Rectal smooth muscle tissue (tissue), 1 donor: ENCODE results near the gene TUBB.

Experiments used
- H3K27ac ChIP-seq: one replicate; pipeline ENCODE4 v1.7.0; 2013; ENCODE audit warnings: low read depth, low read length, inconsistent platforms
- H3K27me3 ChIP-seq: one replicate; pipeline ENCODE4 v1.7.0; 2013; ENCODE audit warnings: low read length; ENCODE audit not compliant: control insufficient read depth, insufficient read depth
- H3K36me3 ChIP-seq: one replicate; pipeline ENCODE4 v1.7.0; 2013; ENCODE audit warnings: low read length; ENCODE audit not compliant: control insufficient read depth, insufficient read depth
- H3K4me1 ChIP-seq: one replicate; pipeline ENCODE4 v1.7.0; 2013; ENCODE audit warnings: low read length; ENCODE audit not compliant: control insufficient read depth, insufficient read depth
- H3K4me3 ChIP-seq: one replicate; pipeline ENCODE4 v1.7.0; 2013; ENCODE audit warnings: low read length
- H3K9ac ChIP-seq: one replicate; pipeline ENCODE4 v1.7.0; 2013; ENCODE audit warnings: low read length

The TUBB gene

DNA sequence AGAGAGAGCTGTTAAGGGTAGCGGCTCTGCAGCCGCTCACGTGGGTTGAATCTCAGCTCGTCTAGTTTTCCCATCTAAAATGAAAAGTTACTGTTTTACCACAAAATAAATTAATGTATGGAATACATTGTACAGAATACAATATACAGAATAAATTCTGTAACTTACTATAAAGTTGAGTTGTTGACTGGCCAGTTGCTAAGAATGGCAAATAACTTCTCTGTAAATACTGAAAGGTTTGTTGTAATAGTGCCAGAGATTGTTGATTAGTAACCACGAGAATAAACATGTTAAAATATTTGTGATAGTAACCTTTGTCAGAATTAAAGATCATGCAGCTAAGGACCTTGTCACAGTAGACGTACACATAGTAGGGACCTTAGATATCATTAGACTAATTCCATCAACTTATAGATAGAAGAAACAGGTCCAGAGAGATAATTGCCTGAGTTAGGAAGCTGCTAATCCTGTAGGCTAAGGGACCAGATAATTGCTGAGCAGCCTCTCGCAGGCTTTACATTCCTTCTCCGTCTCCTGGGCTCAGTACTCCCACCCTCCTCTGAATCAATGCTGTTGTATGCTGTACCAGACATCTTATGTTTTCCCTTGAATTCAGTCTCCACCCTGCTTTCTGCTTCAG is 28.8 kb upstream of the TUBB start:
- peak overlapping the region; percentile 40 for H3K4me3 ChIP-seq
- no peak overlapping the region for H3K9ac ChIP-seq
- no peaks in the 10 kb centered on the region for H3K27me3 ChIP-seq
- peaks cover 33% of the 10 kb centered on the region for H3K4me1 ChIP-seq
- H3K36me3 ChIP-seq = no peaks in the 10 kb centered on the region
- peak overlapping the region; percentile 99 for H3K27ac ChIP-seq

GRCh38 chr6:30696432-30696831 is 23.7 kb upstream of the TUBB start:
- no peaks in the 10 kb centered on the region for H3K36me3 ChIP-seq
- H3K4me1 ChIP-seq = peaks cover 2% of the 10 kb centered on the region
- no peak overlapping the region for H3K27ac ChIP-seq
- no peaks in the 10 kb centered on the region for H3K27me3 ChIP-seq
- no peak overlapping the region for H3K4me3 ChIP-seq
- no peak overlapping the region for H3K9ac ChIP-seq

- Histone ChIP-seq H3K9ac (no peak overlapping the region), H3K4me3 (no peak overlapping the region), H3K36me3 (peaks cover 5% of the 10 kb centered on the region), H3K27me3 (no peaks in the 10 kb centered on the region), H3K27ac (no peak overlapping the region), H3K4me1 (no peaks in the 10 kb centered on the region)
Observed at GRCh38 chr6:30700340-30700739, 19.8 kb upstream of the TUBB start.

- no peak overlapping the region for H3K4me3 ChIP-seq
- no peak overlapping the region for H3K9ac ChIP-seq
- H3K4me1 ChIP-seq = no peaks in the 10 kb centered on the region
- no peaks in the 10 kb centered on the region for H3K27me3 ChIP-seq
- H3K27ac ChIP-seq = no peak overlapping the region
- H3K36me3 ChIP-seq = peaks cover 8% of the 10 kb centered on the region
Observed at GRCh38 chr6:30703011-30703410, 17.1 kb upstream of the TUBB start.

DNA sequence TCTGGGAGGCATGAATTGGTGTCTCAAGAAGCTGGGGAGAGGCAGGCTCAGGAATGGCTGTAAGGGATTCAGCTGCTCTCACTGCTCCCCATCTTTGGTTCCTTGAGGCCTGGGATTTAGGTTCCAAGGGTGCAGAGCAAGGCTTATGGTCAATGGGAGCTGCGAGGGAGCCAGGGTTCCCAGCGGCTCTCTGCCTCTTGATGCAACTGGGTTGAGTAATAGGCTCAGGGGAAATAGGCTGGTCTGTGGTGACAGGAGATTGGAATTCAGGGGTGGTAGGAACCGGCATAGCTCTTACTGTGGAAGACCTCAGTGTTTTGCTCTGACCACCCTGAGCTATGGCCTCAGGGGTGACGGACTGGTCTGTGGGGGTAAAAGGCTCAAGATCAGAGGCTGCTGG is 16.3 kb upstream of the TUBB start:
- H3K4me3 ChIP-seq = no peak overlapping the region
- no peaks in the 10 kb centered on the region for H3K4me1 ChIP-seq
- H3K27ac ChIP-seq = no peak overlapping the region
- H3K9ac ChIP-seq = no peak overlapping the region
- no peaks in the 10 kb centered on the region for H3K27me3 ChIP-seq
- H3K36me3 ChIP-seq = peaks cover 11% of the 10 kb centered on the region

DNA sequence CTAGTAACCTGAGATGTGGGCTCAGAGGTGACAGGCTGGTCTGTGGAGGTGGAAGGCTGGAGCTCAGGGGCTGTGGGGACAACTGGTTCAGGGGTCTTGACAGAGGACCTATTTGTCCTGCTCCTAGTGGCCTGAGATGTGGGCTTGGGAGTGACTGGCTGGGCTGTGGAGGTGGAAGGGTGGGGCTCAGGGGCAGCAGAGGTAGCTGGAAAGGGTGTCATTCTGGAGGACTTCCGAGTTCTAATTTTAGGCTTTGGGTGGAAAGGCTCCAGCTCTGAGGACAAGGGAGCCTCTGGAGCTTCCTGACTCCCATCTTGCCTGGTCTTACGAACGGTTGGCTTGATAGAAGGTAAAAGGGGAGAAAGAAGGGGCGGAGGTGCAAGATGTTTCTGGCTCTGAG is 14.5 kb upstream of the TUBB start:
- Histone ChIP-seq H3K4me1 (no peaks in the 10 kb centered on the region), H3K27ac (no peak overlapping the region), H3K9ac (no peak overlapping the region), H3K27me3 (no peaks in the 10 kb centered on the region), H3K36me3 (peaks cover 11% of the 10 kb centered on the region), H3K4me3 (no peak overlapping the region)

DNA sequence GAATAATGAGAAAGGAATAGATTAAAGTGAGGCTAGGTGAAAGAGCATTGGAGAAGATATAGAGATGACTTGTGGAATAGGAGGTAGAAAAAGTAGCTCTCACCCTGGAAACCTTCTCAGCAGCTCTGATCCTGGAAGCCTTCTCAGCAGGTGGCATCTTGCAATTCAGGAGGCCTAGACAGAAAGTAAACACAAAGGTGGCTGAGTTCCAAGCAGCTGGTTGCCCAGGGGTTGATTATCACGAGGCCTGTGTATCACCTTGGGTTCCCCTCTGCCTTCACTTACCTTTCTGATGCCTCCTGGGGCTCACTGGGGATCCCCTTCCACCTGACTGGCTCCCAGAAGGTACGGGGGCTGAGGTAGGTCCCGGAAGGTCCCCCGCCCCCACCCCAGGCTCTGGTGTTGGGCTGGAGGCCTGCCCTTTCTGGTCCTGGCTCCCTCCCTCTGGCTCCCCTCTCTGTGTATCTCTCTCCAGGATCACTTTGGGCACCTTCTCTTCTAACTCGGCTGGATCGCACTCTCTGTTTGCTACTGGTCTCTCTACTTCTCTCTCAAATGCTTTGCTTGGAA is 12.8 kb upstream of the TUBB start:
- peaks cover 20% of the 10 kb centered on the region for H3K36me3 ChIP-seq
- H3K4me1 ChIP-seq = no peaks in the 10 kb centered on the region
- no peak overlapping the region for H3K27ac ChIP-seq
- H3K9ac ChIP-seq = no peak overlapping the region
- H3K4me3 ChIP-seq = no peak overlapping the region
- no peaks in the 10 kb centered on the region for H3K27me3 ChIP-seq

DNA sequence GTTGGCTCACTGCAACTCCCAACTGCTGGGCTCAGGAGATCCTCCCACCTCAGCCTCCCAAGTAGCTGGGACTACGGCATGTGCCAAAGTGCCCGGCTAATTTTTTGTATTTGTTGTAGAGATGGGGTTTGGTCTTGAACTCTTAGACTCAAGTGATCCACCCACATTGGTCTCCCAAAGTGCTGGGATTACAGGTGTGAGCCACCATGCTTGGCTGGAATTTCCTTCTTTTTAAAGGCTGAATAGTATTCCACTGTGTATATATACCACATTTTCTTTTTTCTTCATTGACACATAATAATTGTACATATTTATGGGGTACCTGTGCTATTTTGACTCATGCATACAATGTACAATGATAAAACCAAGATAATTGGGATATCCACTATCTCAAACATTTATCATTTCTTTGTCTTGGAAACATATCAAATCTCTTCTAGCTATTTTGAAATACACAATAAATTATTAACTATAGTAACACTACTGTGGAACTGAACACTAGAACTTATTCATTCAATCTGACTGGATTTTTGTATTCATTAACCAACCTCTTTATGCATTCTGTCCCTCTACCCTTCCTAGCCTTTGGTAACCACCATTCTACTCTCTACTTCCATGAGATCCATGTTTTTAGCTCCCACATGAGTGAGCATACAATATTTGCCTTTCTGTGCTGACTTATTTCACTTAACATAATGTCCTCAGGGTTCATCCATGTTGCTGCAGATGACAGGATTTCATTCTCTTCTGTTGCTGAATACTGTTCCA is 10.9 kb upstream of the TUBB start:
- H3K4me3 ChIP-seq = no peak overlapping the region
- H3K4me1 ChIP-seq = no peaks in the 10 kb centered on the region
- no peaks in the 10 kb centered on the region for H3K27me3 ChIP-seq
- H3K36me3 ChIP-seq = peaks cover 19% of the 10 kb centered on the region
- H3K27ac ChIP-seq = no peak overlapping the region
- H3K9ac ChIP-seq = no peak overlapping the region

GRCh38 chr6:30711758-30712380 is 8.3 kb upstream of the TUBB start:
- Histone ChIP-seq H3K36me3 (peaks cover 19% of the 10 kb centered on the region), H3K9ac (no peak overlapping the region), H3K4me3 (no peak overlapping the region), H3K4me1 (peaks cover 6% of the 10 kb centered on the region), H3K27me3 (no peaks in the 10 kb centered on the region), H3K27ac (no peak overlapping the region)

DNA sequence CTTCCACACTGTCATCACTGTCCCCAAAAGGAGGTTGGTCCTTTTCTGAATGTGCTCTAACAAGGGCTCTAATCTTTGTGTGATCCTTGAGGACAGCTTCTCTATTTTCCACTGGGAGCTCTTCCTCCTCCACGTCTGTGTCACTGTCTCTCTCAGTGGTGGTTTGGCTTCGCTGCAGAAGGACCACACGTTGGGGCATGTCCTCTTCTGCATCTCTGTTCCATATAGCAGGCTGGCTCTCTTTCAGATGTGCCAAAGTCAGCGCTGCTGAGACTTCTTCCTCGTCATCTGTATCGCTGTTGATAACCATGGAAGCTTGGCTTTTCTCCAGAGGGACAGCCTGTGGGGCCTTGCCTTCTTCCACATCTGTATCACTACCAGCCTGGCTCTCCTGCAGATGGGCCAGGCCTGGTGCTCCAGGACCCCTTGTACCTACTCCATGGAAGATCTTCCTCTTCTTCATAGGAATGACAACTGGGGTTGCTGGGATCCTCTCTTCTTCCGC is 7.7 kb upstream of the TUBB start:
- peaks cover 19% of the 10 kb centered on the region for H3K36me3 ChIP-seq
- H3K4me3 ChIP-seq = no peak overlapping the region

GRCh38 chr6:30714263-30714662 is 5.9 kb upstream of the TUBB start:
- H3K4me3 ChIP-seq = no peak overlapping the region
- H3K4me1 ChIP-seq = peaks cover 6% of the 10 kb centered on the region
- no peak overlapping the region for H3K9ac ChIP-seq
- H3K27me3 ChIP-seq = no peaks in the 10 kb centered on the region
- peaks cover 12% of the 10 kb centered on the region for H3K36me3 ChIP-seq
- H3K27ac ChIP-seq = no peak overlapping the region

More for the DNA sequence above, 7.7 kb upstream of the TUBB start:
- H3K27me3 ChIP-seq = no peaks in the 10 kb centered on the region
- H3K4me1 ChIP-seq = peaks cover 6% of the 10 kb centered on the region
- H3K27ac ChIP-seq = no peak overlapping the region
- no peak overlapping the region for H3K9ac ChIP-seq

DNA sequence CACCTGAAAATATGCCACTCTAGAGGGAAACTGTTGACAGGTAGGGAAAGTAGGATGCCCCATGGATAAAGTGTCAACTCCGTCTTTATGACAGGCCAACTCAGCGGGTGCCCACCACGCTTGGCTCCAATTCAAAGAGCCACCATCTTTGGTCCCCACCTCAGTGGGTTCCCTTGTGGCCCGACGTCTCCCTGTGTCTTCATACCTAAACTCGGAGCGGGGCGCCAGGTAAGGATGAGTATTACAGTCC is 3.3 kb upstream of the TUBB start:
- Histone ChIP-seq H3K27me3 (no peaks in the 10 kb centered on the region), H3K27ac (peak overlapping the region; percentile 97), H3K4me1 (peaks cover 11% of the 10 kb centered on the region), H3K9ac (peak overlapping the region; percentile 72), H3K4me3 (peak overlapping the region; percentile 86), H3K36me3 (peaks cover 7% of the 10 kb centered on the region)
